Measurements from ENCODE around the gene NPY4R.
"Not testable (repeated sequence)": the region's sequence is repeated elsewhere in the genome, so short reads cannot be mapped to it uniquely, and the experiment has no call there.

NPY4R gene, protein sequence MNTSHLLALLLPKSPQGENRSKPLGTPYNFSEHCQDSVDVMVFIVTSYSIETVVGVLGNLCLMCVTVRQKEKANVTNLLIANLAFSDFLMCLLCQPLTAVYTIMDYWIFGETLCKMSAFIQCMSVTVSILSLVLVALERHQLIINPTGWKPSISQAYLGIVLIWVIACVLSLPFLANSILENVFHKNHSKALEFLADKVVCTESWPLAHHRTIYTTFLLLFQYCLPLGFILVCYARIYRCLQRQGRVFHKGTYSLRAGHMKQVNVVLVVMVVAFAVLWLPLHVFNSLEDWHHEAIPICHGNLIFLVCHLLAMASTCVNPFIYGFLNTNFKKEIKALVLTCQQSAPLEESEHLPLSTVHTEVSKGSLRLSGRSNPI

DNA sequence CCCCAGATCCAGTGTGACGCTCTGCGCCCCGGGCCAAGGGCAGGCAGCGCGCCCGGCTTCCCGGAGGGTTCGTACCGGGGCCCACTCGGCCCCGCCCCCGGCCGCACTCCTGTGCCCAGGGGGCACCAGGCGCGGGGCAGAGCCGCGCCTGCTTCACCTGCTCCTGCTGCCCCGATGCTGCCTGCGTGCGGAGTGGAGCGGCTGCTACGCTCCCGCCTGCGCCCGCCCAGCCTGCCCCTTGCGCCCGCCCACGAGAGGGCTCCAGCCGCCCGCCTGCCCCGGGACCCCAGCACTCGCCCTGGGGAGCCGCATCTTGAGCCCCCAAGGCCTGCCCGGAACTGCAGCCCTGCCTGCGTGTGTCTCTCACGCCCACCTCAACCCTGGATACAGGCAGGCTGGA lies at the start of gene NPY4R:
NPY4R (minus strand) TSS at position 194 of the 400 bp plus-strand sequence. CDS start 3,323 bp downstream, outside the sequence.
- DNase-seq = not testable (repeated sequence)

DNA sequence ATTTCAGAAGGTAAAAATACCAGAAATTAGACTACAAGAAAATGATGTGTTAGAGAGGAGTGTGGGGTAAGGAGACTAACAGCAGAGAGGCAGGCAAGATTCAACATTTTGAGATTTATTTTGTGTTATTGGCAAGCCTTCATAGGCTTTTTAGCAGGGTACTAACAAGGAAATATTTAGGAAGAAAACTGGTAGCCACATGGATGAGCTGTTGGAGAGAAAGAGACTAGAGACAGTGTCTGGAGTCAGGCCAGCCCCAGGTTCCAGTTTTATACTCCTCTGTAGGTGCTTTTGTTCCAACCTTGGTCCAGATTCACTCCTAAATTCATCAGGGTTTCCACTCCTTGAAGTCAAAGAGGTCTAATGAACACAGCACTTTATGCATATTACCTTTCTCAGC lies 49.6 kb upstream of the NPY4R start:
- no peak for DNase-seq

DNA sequence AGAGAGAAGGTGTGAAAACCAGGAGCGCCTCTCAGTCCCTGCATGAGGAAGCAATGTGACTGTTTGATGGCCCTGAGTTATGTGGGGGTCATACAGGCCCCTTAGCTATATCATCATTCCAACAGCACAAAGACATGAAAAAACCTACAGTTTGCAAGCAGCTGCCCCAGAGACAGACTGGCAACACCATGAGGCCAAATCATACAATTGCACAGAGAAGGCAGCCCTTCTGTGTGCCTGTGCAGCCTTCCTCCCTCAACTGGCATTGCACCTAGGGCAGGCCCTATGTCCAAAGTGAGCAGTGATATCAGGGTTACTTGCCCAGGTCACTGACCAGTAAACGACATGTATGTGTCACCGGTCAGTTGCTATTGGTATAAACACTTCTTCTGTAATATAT lies 49.1 kb upstream of the NPY4R start:
- DNase-seq = no peak

DNA sequence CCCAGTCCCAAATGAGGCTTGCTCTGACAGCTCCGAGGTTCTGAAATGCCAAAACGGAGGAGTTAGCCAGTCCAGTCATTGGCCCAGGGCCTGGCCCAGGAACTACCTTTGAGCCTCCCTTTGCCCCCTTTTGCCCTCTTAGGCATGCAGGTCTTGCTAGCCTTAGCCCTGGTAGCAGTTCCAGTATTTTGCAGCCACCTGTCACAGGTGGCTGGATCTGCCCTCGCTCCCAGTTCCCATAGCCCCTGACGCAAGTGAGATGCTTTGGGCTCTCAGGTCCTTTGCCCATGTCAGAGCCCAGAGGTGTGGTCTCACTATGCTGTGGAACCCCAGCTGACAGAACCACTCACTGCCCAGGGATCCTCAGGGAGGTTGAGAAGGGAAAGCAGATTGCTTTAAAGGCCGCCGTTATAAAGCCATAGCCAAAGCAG lies 48.7 kb upstream of the NPY4R start:
- DNase-seq = no peak

DNA sequence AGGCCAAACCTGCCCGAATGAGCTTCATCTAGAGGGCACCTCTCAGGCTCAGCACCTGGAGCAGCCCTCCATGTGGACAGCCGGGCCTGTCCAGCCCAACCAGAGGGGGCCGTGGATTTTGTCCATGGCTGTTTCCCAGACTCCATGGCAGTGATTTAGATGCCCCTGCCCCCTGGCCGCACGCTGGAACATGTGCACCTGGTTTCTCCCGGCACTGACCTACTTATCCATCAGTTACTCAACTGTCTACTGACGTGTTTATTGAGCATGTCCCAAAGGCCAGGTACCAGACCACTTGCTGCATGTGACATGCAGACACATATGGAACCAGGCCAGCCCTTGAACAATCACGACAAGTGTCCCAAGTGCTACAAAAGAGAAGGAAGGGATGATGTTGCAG lies 47.6 kb upstream of the NPY4R start:
- not testable (repeated sequence) for DNase-seq

DNA sequence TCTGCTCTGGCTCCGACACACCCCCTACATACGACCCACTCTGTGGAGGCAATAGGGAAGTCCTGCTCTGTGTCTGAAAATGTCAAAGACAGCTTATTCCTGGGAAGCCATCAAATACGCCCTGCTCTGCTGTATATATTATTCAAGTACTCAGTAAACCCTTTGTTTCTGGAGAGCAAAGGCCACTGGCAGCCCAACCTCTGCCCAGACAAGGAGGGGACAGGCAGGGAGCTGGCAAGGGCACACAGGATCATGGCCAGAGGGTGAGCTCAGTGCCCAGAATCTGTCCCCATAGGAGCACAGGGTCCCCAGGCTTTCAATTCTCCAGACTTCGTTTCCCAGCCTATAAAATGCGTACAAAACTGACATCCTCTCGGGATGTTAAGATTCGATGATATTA lies 47.0 kb upstream of the NPY4R start:
- DNase-seq = not testable (repeated sequence)

DNA sequence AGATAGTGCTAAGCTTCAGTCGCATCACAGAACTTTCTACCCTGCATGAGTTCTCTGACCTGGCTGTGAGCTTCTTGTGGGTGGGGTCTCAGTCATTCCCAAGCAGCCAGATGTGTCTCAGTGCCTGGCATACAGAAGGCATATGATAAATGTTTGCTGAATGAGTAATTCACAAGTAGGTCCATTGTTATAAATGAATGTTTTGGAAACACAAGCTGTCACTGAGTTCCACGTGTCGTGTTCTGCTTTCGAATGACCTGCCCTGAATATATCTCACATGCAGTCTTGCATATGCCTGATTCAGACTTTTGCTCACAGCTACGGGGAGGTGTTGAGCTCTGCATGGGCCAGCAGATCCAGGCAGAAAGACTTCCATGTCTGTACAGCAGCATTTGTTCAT lies 46.2 kb upstream of the NPY4R start:
- DNase-seq = not testable (repeated sequence)

DNA sequence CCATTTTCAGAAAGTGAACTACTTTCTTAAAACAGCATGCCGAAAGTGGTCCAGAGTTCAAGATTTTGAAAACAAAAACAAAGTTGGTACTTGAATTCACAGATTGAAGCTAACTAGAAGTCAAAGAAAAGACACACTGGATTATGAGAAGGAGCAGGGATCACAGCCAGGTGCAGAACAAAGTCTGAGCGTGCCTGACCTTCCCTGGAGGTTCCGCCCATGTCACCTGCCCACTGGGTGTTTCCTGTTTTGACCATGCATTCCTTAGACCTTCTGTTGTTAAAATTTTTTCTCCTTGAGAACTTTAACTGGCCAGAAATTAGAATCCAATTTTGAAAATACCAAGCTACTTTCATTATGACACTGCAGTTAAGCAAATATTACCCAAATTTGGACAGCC lies 34.2 kb upstream of the NPY4R start:
- DNase-seq = not testable (repeated sequence)

DNA sequence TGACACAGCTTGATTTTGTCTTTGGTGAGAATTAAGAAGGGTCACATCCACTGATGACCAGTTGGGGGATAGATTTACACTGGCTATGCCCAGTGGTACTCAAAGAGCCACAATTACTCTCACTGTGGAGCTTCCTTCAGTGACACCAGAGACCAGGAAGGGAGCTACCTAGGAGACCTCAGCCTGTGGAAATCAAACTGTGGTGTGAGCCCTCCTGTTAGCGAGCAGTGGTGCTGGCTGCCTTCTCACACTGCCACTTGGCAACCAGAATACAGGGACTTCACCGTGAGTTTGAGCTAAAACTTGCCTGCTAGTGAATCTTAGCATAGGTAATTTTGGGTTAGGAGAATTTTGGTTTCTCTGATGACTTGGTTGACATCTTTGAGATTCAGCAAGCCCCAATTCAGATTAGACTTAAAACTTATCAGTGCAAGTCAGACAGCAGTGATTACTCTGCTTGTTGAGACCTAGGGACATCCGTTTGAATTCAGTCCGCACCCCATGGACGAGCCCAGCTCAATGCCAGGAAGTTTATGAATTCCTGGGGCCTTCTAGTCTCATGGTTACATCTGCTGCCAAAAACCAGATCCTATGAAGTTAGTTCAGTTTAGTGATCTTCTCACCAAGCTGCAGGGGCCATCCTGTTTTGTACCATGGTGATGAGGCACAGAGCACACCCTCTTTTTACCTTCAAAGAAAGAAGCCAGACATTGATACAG lies 33.4 kb upstream of the NPY4R start:
- not testable (repeated sequence) for DNase-seq

DNA sequence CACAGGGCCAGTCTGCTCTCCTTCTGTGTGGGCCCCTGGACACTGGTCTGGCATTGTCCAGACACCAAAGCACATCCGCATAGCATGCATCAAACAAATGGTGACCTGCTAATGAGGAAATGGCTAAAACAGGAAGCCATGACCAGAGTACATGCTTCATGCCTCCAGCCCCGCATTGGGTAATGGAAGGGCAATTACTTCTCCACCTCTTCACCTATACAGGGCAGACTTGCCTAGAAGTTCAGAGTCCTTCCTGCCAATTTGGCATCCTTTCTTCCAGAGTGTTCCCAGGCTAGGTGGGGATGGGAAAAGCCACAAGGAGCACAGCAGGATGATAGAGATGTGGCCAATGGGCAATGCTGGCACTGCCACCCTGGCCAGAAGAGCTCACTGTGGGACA lies 32.1 kb upstream of the NPY4R start:
- DNase-seq = not testable (repeated sequence)

DNA sequence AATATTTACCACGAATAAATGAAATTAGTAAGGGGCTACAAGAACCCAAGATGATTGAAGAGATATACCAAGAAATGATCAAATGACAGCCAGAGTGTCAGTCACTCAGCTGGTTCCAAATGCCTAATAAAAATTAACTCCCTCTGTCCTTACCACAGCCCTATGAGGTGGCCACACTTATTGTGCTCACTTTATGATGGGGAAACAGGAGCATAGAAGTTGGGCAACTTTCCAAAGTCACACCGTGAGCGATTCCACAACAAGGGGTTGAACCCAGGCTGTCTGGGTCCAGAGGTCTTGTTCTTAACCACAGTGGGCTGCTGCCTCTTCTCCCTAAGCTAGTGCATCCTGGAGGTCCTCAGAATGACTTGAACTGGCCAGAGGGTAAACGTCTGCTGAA lies 31.6 kb upstream of the NPY4R start:
- not testable (repeated sequence) for DNase-seq

DNA sequence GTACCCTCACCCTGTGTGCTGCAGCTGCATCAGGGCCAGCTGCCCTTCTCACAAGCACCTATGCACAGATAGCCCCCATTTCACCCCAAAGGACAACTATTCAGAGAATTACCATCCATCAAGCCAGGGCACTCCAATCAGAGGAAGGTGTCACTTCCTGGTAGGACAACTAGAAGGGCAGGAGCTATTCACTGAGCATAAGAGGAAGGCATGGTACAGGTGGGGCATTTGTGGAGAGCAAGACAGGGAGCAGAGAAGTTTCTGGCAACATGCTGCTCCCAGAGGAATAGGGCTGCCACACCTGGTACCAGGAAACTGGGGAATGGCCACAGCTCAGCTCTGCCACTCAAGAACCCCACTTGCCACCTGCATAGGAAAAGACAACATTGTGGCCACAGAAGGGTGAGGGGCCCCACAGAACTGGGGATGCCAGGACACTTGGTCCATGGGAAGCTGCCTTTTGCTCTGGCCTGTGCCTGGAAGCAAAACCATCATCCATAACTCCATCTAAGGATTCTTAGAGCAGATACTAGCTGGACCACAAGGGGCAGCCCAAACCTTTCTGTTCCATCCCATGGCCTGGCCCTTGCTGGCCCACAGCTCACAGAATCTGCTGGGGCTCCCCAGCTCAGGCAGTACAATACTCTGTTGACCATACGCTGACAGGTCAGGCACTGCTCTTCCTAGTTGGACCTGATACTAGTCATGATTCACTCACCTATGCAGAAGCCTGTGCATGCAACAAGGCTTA lies 25.8 kb upstream of the NPY4R start:
- not testable (repeated sequence) for DNase-seq

DNA sequence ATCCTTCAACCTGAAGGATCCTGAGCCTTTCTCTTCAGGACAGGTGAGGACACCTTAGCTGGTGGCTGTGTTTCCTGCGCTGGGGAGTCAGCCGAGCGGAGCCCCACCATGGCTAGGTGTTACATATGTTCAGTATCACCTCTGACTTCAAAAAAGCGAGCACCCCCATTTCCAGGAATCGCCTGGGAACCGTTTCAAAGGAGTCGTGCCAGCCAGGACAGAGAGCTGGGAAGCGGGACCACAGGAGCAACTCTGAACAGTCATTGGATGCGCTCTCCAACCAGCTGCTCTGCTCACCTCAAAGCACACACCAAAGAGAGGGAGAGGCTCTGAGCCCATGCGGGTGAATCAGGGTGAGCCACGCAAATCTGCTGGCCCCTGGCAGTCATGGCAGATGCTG lies 24.5 kb upstream of the NPY4R start:
- not testable (repeated sequence) for DNase-seq

DNA sequence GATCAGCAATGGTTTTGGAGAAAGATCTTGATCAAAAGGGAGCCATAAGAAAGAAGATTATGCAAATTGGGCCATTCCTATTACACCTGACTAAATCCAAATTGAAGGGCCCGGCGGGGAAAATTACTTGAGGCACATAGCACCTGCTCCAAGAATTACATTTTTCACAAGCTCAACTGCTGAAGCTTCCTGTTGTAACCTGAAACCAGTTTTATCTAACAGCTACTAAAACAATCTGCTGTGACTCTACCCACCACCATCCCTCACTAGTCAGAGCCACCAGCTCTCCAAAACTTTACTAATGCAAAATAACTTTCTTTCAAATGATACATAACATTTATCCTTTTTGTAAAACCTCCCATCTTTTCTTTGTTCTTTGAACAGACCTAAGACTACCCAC lies 20.7 kb upstream of the NPY4R start:
- not testable (repeated sequence) for DNase-seq

DNA sequence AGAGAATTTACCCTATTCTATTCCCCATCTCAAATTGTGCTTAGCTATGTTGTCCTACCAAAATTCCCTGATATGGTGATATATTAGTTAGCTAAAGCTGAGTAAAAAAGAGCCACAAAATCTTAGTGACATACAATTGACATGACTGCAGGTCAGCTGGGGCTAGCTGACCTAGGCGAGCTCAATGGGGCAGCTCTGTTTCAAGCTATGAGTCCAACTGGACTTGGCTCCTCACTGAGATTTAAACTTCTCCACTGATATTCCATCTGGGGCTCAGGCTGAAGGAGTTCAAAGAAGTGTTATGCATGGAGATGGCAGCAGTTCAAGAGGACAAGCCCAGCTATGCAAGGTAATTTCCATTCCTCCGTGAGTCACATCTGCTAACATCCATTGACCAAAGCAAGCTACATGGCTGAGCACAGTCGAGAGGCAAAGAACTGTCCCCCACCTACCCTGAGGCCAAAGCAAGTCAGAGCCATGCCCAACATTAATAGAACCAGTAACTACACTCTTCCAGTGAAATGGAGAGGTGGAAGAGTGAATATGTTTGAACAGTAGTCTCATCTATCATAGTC lies 9.1 kb upstream of the NPY4R start:
- DNase-seq = not testable (repeated sequence)

DNA sequence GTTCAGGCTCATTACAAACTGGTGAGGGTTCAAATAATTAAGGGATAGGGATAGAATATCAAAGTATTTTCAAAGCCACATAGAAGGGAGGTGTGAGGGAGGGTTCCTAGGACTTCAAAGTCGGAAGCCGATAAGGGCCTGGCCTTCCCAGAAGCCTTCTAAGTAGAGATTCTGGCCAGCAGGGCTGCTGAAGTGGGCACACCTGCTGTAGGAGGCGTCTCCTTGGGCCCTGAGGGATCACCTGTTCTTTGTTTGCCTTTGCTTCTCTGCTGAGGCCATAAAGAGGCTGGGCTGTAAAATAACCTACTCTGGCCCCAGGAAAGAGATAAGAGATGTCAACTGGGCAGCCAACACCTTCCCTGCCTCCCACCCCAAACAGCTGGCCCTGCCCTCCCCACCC lies 8.0 kb upstream of the NPY4R start:
- DNase-seq = not testable (repeated sequence)

DNA sequence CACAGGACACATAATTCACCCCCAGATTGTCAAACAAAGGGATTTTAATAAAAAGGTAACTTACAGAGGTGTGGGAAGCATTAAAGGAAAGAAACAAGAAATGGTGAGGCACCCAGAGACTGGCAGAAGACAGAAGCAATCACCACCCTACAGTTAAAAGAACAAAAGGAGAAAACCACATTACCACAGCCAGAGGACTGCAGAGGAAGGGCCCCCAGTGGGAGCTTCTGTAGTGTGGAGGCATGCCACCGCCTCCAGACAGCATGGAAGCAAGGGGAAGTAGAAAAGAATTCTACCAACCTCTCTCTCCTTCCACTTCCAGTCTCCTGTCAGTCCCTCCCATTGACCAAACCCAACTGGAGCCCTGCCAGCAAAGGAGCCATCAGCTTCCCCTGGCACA lies 4.4 kb upstream of the NPY4R start:
- DNase-seq = not testable (repeated sequence)

DNA sequence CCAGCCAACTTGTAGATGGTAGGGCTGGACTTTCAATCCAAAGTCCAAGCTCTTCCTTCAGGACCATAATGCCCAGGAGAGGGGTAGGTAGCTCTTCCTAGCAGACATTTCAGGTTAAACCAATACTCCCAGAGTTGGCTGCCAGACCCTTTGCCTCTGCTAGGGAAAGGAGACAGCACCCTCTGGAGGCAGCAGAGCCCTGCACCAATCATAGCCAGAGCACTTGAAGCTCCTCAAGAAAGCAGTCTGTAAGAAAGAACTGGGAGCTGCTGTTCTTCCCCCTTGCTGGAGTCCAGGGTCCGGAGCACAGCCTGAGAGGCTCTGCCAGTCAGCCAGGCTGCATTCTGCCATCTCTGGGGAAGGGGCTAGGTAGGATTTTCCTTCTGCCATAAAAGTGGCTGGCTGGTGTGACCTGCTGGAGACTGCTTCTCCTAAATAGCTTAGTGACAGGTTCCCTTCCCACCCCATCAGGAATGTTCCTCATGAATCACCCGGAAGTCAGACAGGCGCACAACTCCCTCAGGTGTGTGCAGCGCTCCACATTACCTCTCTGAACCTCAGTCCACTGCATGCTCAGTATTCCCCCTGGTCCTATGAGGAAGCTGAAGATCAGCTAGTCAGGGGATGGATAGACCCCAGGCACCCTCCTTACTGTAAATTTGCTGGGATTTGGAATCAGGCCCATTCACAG lies 2.5 kb upstream of the NPY4R start:
- not testable (repeated sequence) for DNase-seq

DNA sequence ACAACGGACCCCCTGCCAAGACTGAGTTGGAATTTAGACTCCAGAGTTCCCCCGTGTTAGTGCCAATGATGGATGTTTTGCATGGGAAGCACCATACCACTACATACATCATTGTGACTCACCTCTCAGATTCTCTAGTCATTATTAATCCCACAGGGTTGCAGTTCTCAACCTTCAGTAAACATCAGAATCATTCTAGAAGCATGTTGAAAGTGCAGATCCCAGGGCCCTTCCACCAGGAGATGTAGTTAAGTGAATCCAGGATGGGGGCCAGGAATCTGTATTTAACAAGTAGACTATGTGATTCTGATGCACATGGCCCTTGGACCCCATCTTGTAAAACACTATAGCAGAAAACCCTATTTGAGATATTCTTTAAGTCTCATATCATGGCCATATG lies 2.1 kb downstream of the NPY4R start:
- DNase-seq = not testable (repeated sequence)

DNA sequence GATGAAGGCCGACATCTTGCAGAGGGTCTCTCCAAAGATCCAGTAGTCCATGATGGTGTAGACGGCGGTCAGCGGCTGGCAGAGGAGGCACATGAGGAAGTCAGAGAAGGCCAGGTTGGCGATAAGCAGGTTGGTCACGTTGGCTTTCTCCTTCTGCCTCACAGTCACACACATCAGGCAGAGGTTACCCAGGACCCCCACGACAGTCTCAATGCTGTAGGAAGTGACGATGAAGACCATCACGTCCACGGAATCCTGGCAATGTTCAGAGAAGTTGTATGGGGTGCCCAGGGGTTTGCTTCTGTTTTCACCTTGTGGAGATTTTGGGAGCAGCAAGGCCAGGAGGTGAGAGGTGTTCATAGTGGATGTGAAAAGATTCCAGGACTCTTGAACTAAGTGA lies 3.5 kb downstream of the NPY4R start:
- not testable (repeated sequence) for DNase-seq

DNA sequence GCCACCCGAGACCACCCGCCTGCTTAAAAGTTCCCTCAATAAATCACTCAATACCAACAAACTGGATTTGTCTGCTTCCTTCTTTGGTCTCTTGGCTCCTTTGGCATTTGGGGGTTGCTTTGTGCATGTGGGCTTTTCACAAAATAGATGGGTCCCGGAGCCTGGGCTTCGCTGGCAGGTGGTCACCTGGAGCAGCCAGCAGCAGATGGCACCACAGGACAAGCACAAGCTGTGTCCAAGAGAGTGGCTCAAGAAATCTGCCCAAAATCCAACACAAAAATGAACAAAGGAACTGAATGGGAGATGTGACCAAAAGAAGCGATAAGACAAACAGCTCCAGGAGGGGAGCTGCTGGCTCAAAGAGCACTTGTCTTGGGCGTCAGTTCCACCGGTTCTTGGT lies 6.2 kb downstream of the NPY4R start:
- DNase-seq = not testable (repeated sequence)

DNA sequence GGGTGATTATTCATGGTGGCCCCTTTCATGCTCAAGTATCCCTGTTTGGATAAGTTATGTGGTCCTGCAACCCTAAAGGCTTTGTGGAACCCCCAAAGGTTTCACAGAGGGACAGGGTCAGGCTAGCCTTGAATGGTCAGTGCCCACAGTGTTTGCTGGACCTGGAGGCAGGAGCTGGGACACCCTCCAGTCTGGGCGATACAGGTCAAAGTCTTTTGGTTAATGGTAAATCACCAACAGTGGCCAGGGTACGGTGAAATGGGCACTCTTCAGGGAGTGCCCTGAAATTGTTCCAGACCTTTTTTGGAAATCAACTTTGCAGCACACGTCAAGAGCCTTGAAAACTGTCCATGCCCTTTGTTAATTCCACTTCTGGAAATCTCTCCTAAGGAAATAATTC lies 8.7 kb downstream of the NPY4R start:
- not testable (repeated sequence) for DNase-seq

Data from inflammatory macrophage treated with lipopolysaccharide for 4 hours (primary cell).